Pancreas (tissue), 10 donors: ENCODE data around the gene TM4SF20. TPM values are rescaled to one million over a fixed set of nuclear protein-coding genes. Genes with fewer than 3 reads are reported as not detected.

ENCODE experiments used
- ATAC-seq, 4 donors: fragments of 200-7000 bp; cut with Tn5 transposase; one replicate each; pipeline versions ENCODE4 v1.8.0 to v1.9.1; 2020; ENCODE audit warnings: mild to moderate bottlenecking in 4 of 4, moderate library complexity in 4 of 4
- DNase-seq, 6 donors: peaks; one replicate each; pipeline ENCODE4 v3.0.0-alpha.2; 2020
- FAIRE-seq: peaks from 2 replicates; lab custom pipeline; 2012; peaks lifted over from hg19 to GRCh38; lab: Jason Lieb, UNC
- H3K27ac ChIP-seq, 4 donors: fragments of 200-600 bp; sonication (generic); 1 replicate in 3 of 4; 2 replicates in 1 of 4; pipeline versions ENCODE4 v1.5.0 to v1.8.0; 2020
- H3K27me3 ChIP-seq, 4 donors: fragments of 200-600 bp; one replicate each; pipeline ENCODE4 v1.8.0; 2021
- H3K36me3 ChIP-seq, 3 donors: fragments of 200-600 bp; sonication (generic) in 1 of 3; one replicate each; pipeline versions ENCODE4 v1.5.0 to v1.8.0; 2020 to 2021
- H3K4me1 ChIP-seq, 3 donors: fragments of 200-600 bp; one replicate each; pipeline ENCODE4 v1.8.0; 2021
- H3K4me3 ChIP-seq, 4 donors: fragments of 200-600 bp; sonication (generic) in 2 of 4; one replicate each; pipeline versions ENCODE4 v1.5.0 to v1.8.0; 2020 to 2021
- H3K9me3 ChIP-seq, 4 donors: fragments of 200-600 bp; one replicate each; pipeline ENCODE4 v1.8.0; 2021
- WGBS, 2 donors: extraction: QIAGEN DNeasy Blood & Tissue Kit; methylation state at CpG; one replicate each; pipeline ENCODE4 v1.1.7; 2013; 5-methylcytosine and 5-hydroxymethylcytosine counted together
- intact Hi-C, 3 donors: fragments of 100-400 bp; cut with DNase I; formaldehyde crosslinking; loops; one replicate each; pipeline versions ENCODE4 v1.11.1 to v1.14.2; 2022
- polyA plus RNA-seq, 2 donors: library from polyadenylated mRNA; stranded (reverse); fragments of 200-250 nt; gene quantifications; one replicate each; pipeline ENCODE4 v1.2.3, GENCODE V29; 2013
- total RNA-seq, 6 donors: library from RNA; stranded (reverse); fragmentation: NEBNext Ultra II Directional in 4 of 6; extraction: Animal tissue kit (Norgen Biotek cat#: 25700) in 4 of 6; gene quantifications; one replicate each; pipeline versions ENCODE4 v1.2.1 to v1.2.4, GENCODE V29; 2021 to 2023
- TF ChIP-seq, protein P1 (sequence below), 4 donors: fragments of 200-600 bp; sonication (generic) in 3 of 4; IDR thresholded peaks; one replicate each; pipeline versions ENCODE4 v1.5.0 to v1.8.0; 2021; ENCODE audit warnings: antibody characterized with exemption in 4 of 4
- donor health status: healthy with polysubstance abuse.
- donor health status: DM: no; HTN: no; CAD: no; lungs with moderate emphysema.
- donor health status: DM: no; HTN: no; CAD: no.
- donor health status: control.
- donor health status: control.
- donor health status: Bipolar disorder and iron deficiency.
- donor health status: DM: yes; HTN: yes; CAD: no.
- donor health status: DM: no; HTN: no; CAD: no.
- donor health status: DM: no; HTN: no; CAD: no.
- donor health status: DM: yes; HTN: yes; CAD: no.

TM4SF20 gene
- total and polyA plus RNA-seq, 8 donors, result not detected

DNA sequence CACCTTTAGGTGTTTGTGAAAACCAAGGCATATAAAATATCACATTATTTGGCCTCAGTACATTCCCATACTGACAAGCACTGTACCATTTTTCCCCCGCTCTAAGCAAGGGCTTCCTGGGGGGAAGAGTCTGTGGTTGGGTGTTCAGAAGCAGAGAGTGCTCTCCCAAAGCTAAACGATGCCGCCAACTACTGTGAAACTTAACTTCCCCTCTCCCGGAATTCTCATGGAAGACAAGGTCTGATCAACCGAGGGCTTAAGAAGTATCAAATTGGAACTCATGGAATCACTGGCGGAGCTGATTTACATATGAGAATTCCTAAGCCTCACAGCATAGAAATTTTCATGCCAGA, 54.5 kb downstream of the TM4SF20 start:
- TF ChIP-seq, protein P1, sequence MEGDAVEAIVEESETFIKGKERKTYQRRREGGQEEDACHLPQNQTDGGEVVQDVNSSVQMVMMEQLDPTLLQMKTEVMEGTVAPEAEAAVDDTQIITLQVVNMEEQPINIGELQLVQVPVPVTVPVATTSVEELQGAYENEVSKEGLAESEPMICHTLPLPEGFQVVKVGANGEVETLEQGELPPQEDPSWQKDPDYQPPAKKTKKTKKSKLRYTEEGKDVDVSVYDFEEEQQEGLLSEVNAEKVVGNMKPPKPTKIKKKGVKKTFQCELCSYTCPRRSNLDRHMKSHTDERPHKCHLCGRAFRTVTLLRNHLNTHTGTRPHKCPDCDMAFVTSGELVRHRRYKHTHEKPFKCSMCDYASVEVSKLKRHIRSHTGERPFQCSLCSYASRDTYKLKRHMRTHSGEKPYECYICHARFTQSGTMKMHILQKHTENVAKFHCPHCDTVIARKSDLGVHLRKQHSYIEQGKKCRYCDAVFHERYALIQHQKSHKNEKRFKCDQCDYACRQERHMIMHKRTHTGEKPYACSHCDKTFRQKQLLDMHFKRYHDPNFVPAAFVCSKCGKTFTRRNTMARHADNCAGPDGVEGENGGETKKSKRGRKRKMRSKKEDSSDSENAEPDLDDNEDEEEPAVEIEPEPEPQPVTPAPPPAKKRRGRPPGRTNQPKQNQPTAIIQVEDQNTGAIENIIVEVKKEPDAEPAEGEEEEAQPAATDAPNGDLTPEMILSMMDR (IDR thresholded peaks at IDR 0.05), result no peak
- Histone ChIP-seq H3K36me3 (no peaks in the 10 kb centered on the region), H3K4me1 (peaks cover 0 to 17% (median 12%) of the 10 kb centered on the region in 3 donors), H3K9me3 (no peaks in the 10 kb centered on the region), H3K4me3 (peak overlapping the region; percentile 88 to 97 (median 91)), H3K27me3 (no peaks in the 10 kb centered on the region), H3K27ac (peak overlapping the region; percentile 92 to 96 (median 94))
- FAIRE-seq (no peak), ATAC-seq (peak; percentile 10 to 50 (median 32)), DNase-seq (peak in 1 of 6 donors; percentile 28)
- 6 to 8% methylated on average over 6 of the region's 6 CpGs for WGBS, 2 donors
- intact Hi-C loops, result no loop called here

DNA sequence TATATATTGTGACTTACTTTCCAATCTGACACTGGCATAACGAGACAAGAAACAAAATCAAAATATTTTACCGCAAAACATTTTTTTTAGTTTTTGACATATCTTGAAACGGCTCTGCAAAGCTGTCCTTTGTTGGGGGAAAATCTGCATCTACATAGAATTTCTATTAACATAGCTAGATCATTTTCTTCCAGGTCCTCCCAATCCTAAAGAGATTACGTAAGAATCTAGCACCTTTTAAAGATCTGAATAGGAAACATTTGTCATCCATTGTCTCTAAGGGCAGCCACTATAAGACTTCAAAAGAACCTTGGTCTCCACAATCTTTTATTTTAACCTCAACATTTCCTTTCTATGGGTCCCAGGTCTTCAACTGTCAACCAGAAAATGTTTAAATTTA, 55.3 kb downstream of the TM4SF20 start:
- Histone ChIP-seq H3K36me3 (no peaks in the 10 kb centered on the region), H3K27me3 (no peaks in the 10 kb centered on the region), H3K4me1 (peaks cover 0 to 17% (median 12%) of the 10 kb centered on the region in 3 donors), H3K27ac (no peak overlapping the region), H3K9me3 (no peaks in the 10 kb centered on the region), H3K4me3 (peak overlapping the region in 1 of 4 donors; percentile 91)
- intact Hi-C loops, result no loop called here
- 97 to 99% methylated on average over 4 of the region's 4 CpGs for WGBS, 2 donors
- TF ChIP-seq, protein P1 (IDR thresholded peaks at IDR 0.05), result no peak
- FAIRE-seq (no peak), DNase-seq (no peak), ATAC-seq (no peak)

DNA sequence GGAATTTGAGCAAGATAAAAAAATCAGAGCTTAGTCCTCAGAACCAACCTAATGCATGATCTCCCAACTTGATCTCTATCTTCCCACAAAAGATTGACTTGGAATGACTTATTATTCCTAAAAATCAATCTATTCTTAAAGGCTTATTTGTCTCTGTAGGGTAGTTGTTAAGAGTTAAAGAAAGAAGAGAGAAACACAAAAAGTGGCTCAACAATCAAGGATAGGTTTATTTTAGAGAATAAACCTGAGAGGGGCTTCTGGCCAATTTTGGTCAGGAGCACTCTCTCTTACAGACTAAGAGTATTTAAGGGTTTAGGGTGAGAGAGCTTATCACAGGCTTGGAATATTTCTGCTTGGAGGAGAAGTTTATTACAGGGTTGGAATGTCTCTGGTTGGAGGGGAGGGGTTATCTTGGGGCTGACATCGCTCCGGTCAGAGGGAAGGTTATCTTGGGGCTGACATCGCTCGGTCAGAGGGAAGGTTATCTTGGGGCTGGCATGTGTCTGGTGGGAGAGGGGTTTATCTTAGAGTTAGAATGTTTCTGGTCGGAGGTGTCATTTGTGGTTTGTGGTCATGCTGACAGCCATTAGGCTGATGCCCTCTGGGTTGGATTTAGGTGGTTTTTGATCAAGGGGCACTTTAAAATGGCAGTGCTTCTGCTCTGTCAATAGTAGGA, 56.4 kb downstream of the TM4SF20 start:
- intact Hi-C loops, result no loop called here
- no peak overlapping the region for H3K4me3 ChIP-seq
- WGBS, 2 donors, result 92 to 96% methylated on average over 5 of the region's 5 CpGs
- no peak for FAIRE-seq
- TF ChIP-seq, protein P1 (IDR thresholded peaks at IDR 0.05), result no peak
- no peaks in the 10 kb centered on the region for H3K36me3 ChIP-seq
- no peaks in the 10 kb centered on the region for H3K9me3 ChIP-seq
- H3K27me3 ChIP-seq, result no peaks in the 10 kb centered on the region
- no peak for DNase-seq
- H3K27ac ChIP-seq, result no peak overlapping the region
- ATAC-seq, result no peak
- peaks cover 0 to 15% (median 12%) of the 10 kb centered on the region in 3 donors for H3K4me1 ChIP-seq

DNA sequence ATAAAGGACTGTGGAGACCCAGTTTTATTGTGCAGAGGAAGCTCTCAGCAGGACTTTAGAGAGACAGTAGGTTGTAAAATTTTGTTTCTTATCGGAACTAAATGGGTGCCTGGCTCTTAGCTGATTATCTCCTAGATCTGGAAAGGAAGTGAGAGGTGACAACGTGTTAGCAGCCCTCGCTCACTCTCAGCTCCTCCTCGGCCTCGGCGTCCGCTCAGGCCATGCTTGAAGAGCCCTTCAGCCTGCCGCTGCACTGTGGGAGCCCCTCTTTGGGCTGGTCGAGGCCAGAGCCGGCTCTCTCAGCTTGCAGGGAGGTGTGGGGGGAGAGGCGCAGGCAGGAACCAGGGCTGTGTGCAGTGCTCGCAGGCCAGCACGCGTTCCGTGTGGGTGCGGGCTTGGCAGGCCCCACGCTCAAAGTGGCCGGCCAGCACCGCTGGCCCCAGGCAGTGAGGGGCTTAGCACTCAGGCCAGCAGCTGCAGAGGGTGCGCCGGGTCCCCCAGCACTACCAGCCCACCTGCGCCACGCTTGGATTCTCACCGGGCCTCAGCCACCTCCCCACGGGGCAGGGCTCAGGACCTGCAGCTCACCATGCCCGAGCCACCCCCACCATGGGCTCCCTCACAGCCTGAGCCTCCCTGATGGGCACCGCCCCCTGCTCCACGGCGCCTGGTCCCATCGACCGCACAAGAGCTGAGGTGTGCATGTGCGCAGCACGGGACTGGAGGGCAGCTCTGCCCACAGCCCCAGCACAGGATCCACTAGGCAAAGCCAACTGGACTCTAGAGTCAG, 58.6 kb downstream of the TM4SF20 start:
- no peak overlapping the region for H3K27ac ChIP-seq
- 88 to 93% methylated on average over 21 to 33 of the region's 33 CpGs for WGBS, 2 donors
- H3K9me3 ChIP-seq, result no peaks in the 10 kb centered on the region
- peak in 1 of 6 donors; percentile 56 for DNase-seq
- H3K4me3 ChIP-seq, result no peak overlapping the region
- no peaks in the 10 kb centered on the region for H3K36me3 ChIP-seq
- no peak for FAIRE-seq
- intact Hi-C loops, result no loop called here
- no peak for ATAC-seq
- peaks cover 0 to 4% (median 0%) of the 10 kb centered on the region in 3 donors for H3K4me1 ChIP-seq
- H3K27me3 ChIP-seq, result no peaks in the 10 kb centered on the region
- TF ChIP-seq, protein P1 (IDR thresholded peaks at IDR 0.05), result no peak
